C4-2B (cell line): Measurements from ENCODE around the gene LMCD1.

Experiments used
- H3K27ac ChIP-seq: fragments of 450-650 bp; 2 replicates; pipeline ENCODE4 v1.5.1; 2017
- ZFX ChIP-seq: fragments of 450-650 bp; IDR thresholded peaks from 2 replicates; pipeline ENCODE4 v1.6.1; 2017
- TF ChIP-seq, protein P1 (sequence below): fragments of 450-650 bp; conservative IDR thresholded peaks from 2 replicates; pipeline ENCODE4 v1.5.1; 2017; ENCODE audit warnings: mild to moderate bottlenecking

LMCD1 gene

DNA sequence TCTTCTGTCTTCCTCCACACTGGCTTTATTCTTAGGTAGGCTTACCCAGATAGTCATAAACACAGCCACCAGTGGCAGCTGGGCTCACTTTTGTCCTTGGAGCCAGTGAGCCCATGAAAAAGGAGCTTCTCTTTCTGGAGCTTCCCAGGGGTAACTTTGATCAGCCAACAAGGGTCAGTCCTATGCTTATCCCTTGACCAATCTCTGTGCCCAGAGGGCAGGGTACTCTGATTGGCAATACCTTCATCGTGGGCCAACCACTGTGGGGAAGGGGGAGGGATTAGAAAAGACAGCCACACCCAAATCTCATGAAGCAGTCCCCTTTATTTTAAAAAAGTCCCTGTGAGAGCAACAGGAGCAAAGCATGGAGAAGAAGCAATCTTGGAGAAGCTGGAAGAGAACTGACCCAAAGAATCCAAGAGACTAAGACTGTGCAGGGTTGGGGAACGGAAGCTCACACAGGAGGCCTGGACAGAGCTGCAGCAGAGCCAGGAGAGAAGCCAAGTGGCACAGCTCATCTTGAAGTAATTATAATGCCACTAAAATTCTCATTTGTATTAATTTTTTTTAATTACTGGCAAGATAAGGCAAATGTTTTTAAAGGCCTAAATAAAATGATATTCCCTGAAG, 72.5 kb downstream of the LMCD1 start:
- no peak overlapping the region for H3K27ac ChIP-seq
- TF ChIP-seq ZFX = no peak
- TF ChIP-seq, protein P1, sequence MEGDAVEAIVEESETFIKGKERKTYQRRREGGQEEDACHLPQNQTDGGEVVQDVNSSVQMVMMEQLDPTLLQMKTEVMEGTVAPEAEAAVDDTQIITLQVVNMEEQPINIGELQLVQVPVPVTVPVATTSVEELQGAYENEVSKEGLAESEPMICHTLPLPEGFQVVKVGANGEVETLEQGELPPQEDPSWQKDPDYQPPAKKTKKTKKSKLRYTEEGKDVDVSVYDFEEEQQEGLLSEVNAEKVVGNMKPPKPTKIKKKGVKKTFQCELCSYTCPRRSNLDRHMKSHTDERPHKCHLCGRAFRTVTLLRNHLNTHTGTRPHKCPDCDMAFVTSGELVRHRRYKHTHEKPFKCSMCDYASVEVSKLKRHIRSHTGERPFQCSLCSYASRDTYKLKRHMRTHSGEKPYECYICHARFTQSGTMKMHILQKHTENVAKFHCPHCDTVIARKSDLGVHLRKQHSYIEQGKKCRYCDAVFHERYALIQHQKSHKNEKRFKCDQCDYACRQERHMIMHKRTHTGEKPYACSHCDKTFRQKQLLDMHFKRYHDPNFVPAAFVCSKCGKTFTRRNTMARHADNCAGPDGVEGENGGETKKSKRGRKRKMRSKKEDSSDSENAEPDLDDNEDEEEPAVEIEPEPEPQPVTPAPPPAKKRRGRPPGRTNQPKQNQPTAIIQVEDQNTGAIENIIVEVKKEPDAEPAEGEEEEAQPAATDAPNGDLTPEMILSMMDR = no peak

DNA sequence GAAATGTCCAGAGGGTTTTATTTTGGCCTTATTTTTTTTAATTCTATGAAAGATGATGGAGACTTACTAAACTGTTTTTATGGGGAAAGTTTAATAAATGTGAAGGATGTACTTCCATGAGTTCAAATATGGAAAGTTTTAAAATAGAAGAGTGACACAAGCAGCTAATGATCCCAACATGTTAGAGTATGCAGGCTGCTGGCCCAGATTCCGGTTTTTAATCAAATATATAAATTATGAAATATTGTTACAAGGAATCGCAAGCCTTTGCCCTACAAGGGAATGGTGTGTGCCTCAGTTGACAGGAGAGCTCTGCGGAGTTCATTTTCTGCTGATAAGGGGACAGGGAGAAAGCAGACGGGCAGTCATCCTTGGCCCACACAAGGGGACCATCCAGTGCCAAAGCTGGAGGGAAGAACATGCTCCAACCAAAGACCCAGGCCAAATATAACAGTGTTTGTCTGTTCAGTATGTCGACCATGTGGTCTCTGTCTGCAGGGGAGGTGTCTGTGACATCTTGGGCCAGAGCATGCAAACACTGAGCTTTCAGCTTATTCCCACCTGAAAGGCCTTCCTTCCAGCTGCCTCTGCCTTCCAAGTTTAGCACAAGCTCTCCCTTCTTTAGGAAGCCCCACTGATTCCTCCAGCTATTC, 73.2 kb downstream of the LMCD1 start:
- TF ChIP-seq, protein P1 = no peak
- no peak for TF ChIP-seq ZFX
- no peak overlapping the region for H3K27ac ChIP-seq

DNA sequence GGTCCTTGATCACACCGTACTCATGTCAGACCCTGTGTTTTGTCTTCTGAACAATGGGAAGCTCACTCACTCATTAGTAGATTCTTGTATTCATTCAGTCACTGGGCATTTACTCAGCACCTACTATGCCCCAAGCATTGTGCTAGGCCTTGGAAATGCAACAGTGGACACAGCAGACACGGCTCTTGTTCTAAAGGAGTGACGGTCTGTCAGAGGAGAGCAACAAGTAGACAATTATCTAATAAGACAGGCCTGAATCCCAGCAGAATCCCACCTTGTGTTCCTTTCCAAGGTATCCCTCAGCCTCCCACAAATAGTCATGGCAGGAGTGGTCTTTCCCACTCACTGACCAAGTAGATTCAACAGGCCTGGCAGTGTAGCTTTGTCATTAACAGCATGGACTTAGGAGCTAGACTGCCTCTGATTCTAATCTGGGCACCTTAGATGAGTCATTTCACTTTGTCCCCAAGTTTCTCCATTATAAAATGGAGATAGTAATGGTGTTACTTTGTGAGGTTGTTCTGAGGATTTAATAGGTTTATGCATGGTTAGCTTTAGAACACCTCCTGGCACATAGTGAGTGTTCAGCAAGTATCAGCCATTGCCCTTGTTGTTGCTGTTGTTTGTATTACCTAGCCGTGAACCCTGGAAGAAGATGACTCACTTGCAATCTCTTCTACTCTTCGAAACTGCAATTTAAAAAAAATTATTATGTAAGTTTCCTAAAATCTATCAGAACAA, 73.9 kb downstream of the LMCD1 start:
- no peak overlapping the region for H3K27ac ChIP-seq
- no peak for TF ChIP-seq ZFX
- TF ChIP-seq, protein P1 = no peak

DNA sequence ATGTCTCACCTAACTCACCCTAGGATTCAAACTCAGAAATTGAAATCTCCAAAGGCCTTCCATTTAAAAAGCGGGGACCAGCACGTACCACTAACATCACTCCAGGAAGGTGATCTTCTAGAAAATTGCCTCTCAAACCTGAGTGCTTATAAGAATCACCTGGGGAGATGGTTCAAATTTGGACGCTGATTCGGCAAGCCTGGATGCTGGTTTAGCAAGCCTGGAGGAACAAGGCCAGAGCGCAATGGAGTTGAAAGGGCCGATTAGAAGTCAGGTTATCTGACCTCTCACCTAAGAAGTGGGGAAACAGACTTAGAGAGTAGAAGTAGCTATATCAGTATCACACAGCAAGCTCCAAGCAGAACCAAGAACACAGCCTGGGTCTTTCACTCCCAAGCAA, 74.8 kb downstream of the LMCD1 start:
- no peak for TF ChIP-seq ZFX
- TF ChIP-seq, protein P1 = no peak

DNA sequence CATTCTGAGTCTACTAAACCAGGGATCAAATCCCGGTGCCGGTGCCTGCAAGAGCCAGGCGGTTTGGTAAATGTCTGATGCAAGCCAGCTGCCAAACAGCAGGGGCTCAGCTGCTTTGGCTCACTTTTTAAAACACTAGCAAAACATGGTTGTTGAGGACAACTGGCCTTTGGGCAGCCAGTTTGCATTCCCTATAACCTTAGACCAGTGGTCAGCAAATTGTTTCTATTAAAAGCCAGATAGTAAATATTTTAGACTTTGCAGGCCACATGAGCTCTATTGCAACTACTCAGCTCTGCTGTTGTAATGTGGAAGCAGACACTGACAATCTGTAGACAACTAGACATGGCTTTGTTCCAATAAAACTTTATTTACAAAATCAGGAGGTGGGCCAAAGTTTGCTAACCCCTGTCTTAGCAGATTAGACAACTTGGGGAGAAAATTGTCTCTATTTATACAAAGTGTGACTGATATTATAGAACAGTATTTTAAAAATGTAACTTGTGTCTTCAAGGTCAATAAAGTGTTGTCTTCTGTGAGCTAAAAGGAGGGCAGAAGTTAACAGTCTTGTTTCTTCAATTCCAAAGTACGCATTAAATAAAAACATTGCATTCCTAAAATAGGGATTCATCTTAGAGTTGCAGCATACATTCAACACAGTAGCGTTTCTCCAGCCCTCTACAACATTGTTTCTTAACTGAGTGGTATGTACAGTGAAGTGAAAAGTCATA, 75.4 kb downstream of the LMCD1 start:
- TF ChIP-seq, protein P1 = no peak
- no peak for TF ChIP-seq ZFX
- no peak overlapping the region for H3K27ac ChIP-seq

More for the DNA sequence above, 74.8 kb downstream of the LMCD1 start:
- no peak overlapping the region for H3K27ac ChIP-seq

DNA sequence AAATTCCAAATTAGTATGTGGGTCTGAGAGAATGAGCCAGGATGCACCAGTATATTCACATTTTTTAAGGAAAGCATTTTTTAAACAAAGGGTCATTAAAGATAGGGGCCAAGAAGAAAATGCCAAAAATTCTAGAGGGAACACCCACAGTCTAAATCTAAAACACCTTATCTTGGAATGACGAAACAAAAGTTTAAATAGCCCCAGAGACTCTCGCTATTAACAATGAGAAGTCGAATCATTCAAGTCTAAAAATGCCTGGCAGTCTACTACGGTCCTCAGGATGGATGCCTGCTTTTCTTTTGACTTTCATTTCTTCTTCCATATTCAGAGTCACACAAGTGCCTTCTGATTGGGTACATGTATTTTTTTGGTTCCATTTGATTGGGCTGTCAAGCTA, 76.7 kb downstream of the LMCD1 start:
- TF ChIP-seq ZFX = no peak
- TF ChIP-seq, protein P1 = no peak
- no peak overlapping the region for H3K27ac ChIP-seq

DNA sequence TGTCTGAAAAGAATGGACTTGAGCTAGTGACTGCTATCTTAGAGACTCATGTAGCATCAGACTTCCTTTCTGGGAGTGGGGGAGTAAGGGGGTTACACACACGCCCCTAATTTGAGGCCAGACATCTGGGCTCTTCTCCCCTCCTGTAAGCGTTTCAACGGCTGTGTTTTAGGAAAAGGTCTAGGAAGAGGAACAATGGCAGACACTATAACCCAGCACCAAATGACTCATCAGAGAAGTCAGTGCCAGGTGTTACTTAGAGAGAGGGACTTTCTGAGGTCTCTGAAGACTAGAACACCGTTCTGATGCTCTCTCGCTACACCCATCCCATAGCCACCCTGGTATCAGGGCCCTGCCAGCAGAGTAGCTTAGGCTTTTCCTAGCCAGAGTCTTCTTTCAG, 77.5 kb downstream of the LMCD1 start:
- TF ChIP-seq, protein P1 = no peak
- no peak for TF ChIP-seq ZFX

More for the DNA sequence above, 77.5 kb downstream of the LMCD1 start:
- H3K27ac ChIP-seq = no peak overlapping the region
